WTC11 (cell line): ENCODE measurements around the gene DMWD. TPM values are rescaled to one million over a fixed set of nuclear protein-coding genes. Genes with fewer than 3 reads are reported as not detected.

Source experiments
- ATAC-seq: fragments of 200-7000 bp; cut with Tn5 transposase; 2 replicates; pipeline ENCODE4 v1.10.0; 2021; ENCODE audit warnings: mild to moderate bottlenecking, moderate library complexity
- CTCF ChIA-PET: fragments of 300-600 bp; sonication (Branson Sonifier 250); formaldehyde crosslinking; loops from one replicate; lab custom pipeline; 2021; ENCODE audit warnings: antibody characterized with exemption; lab: Charles Lee
- POLR2A ChIA-PET: fragments of 350-600 bp; sonication (Branson Sonifier 250); formaldehyde crosslinking; loops from one replicate; lab custom pipeline; 2021; ENCODE audit warnings: antibody characterized with exemption; lab: Charles Lee
- DNase-seq: peaks from one replicate; pipeline ENCODE4 v3.0.0; 2021; ENCODE audit warnings: low spot score
- H3K27ac Mint-ChIP-seq: 2 replicates; pipeline ENCODE4 v1.8.0; 2021; ENCODE audit warnings: mixed read lengths
- H3K27me3 Mint-ChIP-seq: 2 replicates; pipeline ENCODE4 v1.8.0; 2021; ENCODE audit warnings: low read depth, mild to moderate bottlenecking, moderate library complexity, mixed read lengths
- H3K36me3 Mint-ChIP-seq: 2 replicates; pipeline ENCODE4 v1.8.0; 2021; ENCODE audit warnings: mixed read lengths
- H3K4me1 Mint-ChIP-seq: 2 replicates; pipeline ENCODE4 v1.8.0; 2022; ENCODE audit warnings: mixed read lengths
- H3K4me3 Mint-ChIP-seq: 2 replicates; pipeline ENCODE4 v1.8.0; 2021; ENCODE audit warnings: mild to moderate bottlenecking, moderate library complexity, mixed read lengths
- H3K9me3 Mint-ChIP-seq: 2 replicates; pipeline ENCODE4 v1.8.0; 2021; ENCODE audit warnings: mixed read lengths
- ATF3 ChIP-seq: sonication (generic); formaldehyde crosslinking; conservative IDR thresholded peaks from 2 replicates; pipeline ENCODE4 v1.8.1; 2022; ENCODE audit warnings: mild to moderate bottlenecking, missing genetic modification reagents
- CREM ChIP-seq: sonication (generic); formaldehyde crosslinking; IDR thresholded peaks from 2 replicates; pipeline ENCODE4 v1.8.1; 2022; ENCODE audit warnings: mild to moderate bottlenecking, missing genetic modification reagents, moderate library complexity
- E2F4 ChIP-seq: sonication (generic); formaldehyde crosslinking; IDR thresholded peaks from 2 replicates; pipeline ENCODE4 v1.8.1; 2022; ENCODE audit warnings: low read depth, mild to moderate bottlenecking, moderate library complexity, missing genetic modification reagents, borderline replicate concordance
- FOXJ3 ChIP-seq: sonication (generic); formaldehyde crosslinking; IDR thresholded peaks from 2 replicates; pipeline ENCODE4 v1.9.0; 2021; ENCODE audit warnings: missing genetic modification reagents, mild to moderate bottlenecking, borderline replicate concordance
- FOXK1 ChIP-seq: sonication (generic); formaldehyde crosslinking; IDR thresholded peaks from 2 replicates; pipeline ENCODE4 v1.8.0; 2022; ENCODE audit warnings: mild to moderate bottlenecking, moderate library complexity, missing genetic modification reagents
- FOXP4 ChIP-seq: sonication (generic); formaldehyde crosslinking; IDR thresholded peaks from 2 replicates; pipeline ENCODE4 v1.8.0; 2022; ENCODE audit warnings: mild to moderate bottlenecking, missing genetic modification reagents
- GTF2I ChIP-seq: fragments of 250-450 bp; sonication (Bioruptor Pico); conservative IDR thresholded peaks from 2 replicates; pipeline ENCODE4 v1.4.0; 2021; ENCODE audit warnings: mild to moderate bottlenecking
- IRF2 ChIP-seq: sonication (generic); formaldehyde crosslinking; IDR thresholded peaks from 2 replicates; pipeline ENCODE4 v1.8.0; 2022; ENCODE audit warnings: low read depth, missing genetic modification reagents, borderline replicate concordance
- JAZF1 ChIP-seq: fragments of 250-450 bp; sonication (Bioruptor Pico); IDR thresholded peaks from 2 replicates; pipeline ENCODE4 v1.9.0; 2021; ENCODE audit warnings: moderate library complexity, mild to moderate bottlenecking, inconsistent platforms
- NFATC4 ChIP-seq: fragments of 250-450 bp; sonication (Bioruptor Pico); IDR thresholded peaks from 2 replicates; pipeline ENCODE4 v1.9.0; 2021; ENCODE audit warnings: mild to moderate bottlenecking
- NFYB ChIP-seq: sonication (generic); formaldehyde crosslinking; conservative IDR thresholded peaks from 2 replicates; pipeline ENCODE4 v1.8.0; 2022; ENCODE audit warnings: low read depth, missing genetic modification reagents
- NR1H2 ChIP-seq: sonication (generic); formaldehyde crosslinking; IDR thresholded peaks from 2 replicates; pipeline ENCODE4 v1.9.0; 2021; ENCODE audit warnings: mild to moderate bottlenecking, moderate library complexity, missing genetic modification reagents
- SOX15 ChIP-seq: fragments of 250-450 bp; sonication (Bioruptor Pico); IDR thresholded peaks from 2 replicates; pipeline ENCODE4 v1.9.0; 2021; ENCODE audit warnings: mild to moderate bottlenecking
- ZMAT4 ChIP-seq: fragments of 250-450 bp; sonication (Bioruptor Pico); IDR thresholded peaks from 2 replicates; pipeline ENCODE4 v1.9.0; 2021; ENCODE audit warnings: mild to moderate bottlenecking
- ZNF138 ChIP-seq: sonication (generic); formaldehyde crosslinking; conservative IDR thresholded peaks from 2 replicates; pipeline ENCODE4 v1.8.1; 2022; ENCODE audit warnings: mild to moderate bottlenecking, moderate library complexity, missing genetic modification reagents
- ZNF396 ChIP-seq: fragments of 250-450 bp; sonication (Bioruptor Pico); IDR thresholded peaks from 2 replicates; pipeline ENCODE4 v1.8.0; 2021; ENCODE audit warnings: mild to moderate bottlenecking, moderate library complexity, borderline replicate concordance
- ZNF423 ChIP-seq: fragments of 250-450 bp; sonication (Bioruptor Pico); IDR thresholded peaks from 2 replicates; pipeline ENCODE4 v2.1.2; 2022; ENCODE audit warnings: mild to moderate bottlenecking, moderate library complexity
- ZNF671 ChIP-seq: fragments of 250-450 bp; sonication (Bioruptor Pico); IDR thresholded peaks from 2 replicates; pipeline ENCODE4 v1.8.0; 2021; ENCODE audit warnings: mild to moderate bottlenecking
- total RNA-seq: library from RNA; stranded (reverse); gene quantifications from 3 replicates; pipeline ENCODE4 v1.2.3, GENCODE V29; 2021
- TF ChIP-seq, protein P1 (sequence below): fragments of 250-450 bp; sonication (Bioruptor Pico); conservative IDR thresholded peaks from 2 replicates; pipeline ENCODE4 v1.9.0; 2021; ENCODE audit warnings: mild to moderate bottlenecking
- TF ChIP-seq, protein P2 (sequence below): sonication (generic); formaldehyde crosslinking; IDR thresholded peaks from 2 replicates; pipeline ENCODE4 v1.8.1; 2023; ENCODE audit warnings: mild to moderate bottlenecking, missing genetic modification reagents, moderate library complexity
- TF ChIP-seq, protein P3 (sequence below): fragments of 250-450 bp; sonication (Bioruptor Pico); IDR thresholded peaks from 2 replicates; pipeline ENCODE4 v1.9.0; 2021; ENCODE audit warnings: moderate library complexity, mild to moderate bottlenecking, inconsistent platforms, borderline replicate concordance

DMWD gene
- total RNA-seq, 1 experiment from 2014 or later = 60.7 TPM

DNA sequence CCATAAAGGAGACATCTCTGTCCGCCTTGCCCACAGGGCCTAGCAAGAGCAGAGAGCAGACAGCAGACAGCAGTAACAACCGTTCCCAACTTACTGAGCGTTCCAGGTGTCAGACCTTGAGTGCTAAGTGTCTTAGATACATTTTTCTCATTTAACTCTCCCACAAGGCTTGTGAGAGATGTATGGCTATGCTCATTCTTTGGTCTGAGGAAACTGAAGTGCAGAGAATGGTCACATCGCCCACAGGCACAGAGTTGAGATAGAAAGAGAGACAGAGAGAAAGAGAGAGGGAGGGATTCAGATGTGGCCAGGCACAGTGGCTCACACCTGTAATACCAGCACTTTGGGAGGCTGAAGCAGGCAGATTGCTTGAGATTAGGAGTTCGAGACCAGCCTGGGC, 45.1 kb downstream of the DMWD start:
- Mint-ChIP-seq H3K27ac (no peak overlapping the region), H3K4me3 (no peak overlapping the region), H3K4me1 (no peaks in the 10 kb centered on the region), H3K27me3 (peaks cover 23% of the 10 kb centered on the region), H3K9me3 (no peaks in the 10 kb centered on the region), H3K36me3 (no peaks in the 10 kb centered on the region)
- ChIA-PET POLR2A (no interaction called here), CTCF (no interaction called here)
- ATAC-seq = no peak
- no peak for TF ChIP-seq ATF3
- TF ChIP-seq NR1H2 (CRISPR knock-in tag) = no peak
- no peak for TF ChIP-seq FOXP4 (CRISPR knock-in tag)
- no peak for TF ChIP-seq ZNF396 (CRISPR knock-in tag)
- no peak for TF ChIP-seq FOXJ3 (CRISPR knock-in tag)
- TF ChIP-seq GTF2I (CRISPR knock-in tag) = no peak
- TF ChIP-seq ZNF671 = no peak
- TF ChIP-seq NFYB (CRISPR knock-in tag) = no peak
- TF ChIP-seq CREM (CRISPR knock-in tag) = no peak
- TF ChIP-seq SOX15 (CRISPR knock-in tag) = no peak
- no peak for TF ChIP-seq E2F4
- no peak for TF ChIP-seq ZMAT4 (CRISPR knock-in tag)
- TF ChIP-seq, protein P1, sequence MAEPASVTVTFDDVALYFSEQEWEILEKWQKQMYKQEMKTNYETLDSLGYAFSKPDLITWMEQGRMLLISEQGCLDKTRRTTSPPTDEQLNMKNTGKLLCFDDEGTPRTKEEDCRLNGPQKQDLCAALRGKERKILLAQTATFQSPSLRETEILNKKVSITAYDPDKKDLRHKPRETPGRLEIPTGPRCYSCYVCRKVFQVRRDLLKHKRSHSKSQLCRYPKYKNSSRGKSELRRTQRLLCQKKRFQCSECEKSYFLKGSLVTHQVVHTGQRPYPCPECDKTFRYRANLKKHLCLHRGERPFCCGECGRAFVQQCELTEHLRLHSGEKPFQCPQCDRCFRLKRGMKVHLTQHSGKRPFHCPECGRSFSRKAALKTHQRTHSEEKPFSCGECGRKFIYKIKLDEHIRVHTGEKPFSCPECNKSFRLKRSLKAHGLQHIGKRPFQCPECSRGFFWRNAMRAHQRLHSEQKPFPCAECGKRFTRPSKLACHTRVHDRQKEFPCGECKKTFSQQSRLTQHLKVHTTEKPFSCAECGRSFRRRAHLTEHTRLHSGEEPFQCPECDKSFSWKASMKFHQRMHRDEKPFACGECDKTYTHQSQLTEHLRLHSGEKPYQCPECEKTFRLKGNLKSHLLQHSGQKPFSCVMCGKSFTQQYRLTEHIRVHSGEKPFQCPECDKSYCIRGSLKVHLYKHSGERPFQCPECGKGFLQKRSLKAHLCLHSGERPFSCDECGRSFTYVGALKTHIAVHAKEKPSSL = no peak
- DNase-seq = no peak

DNA sequence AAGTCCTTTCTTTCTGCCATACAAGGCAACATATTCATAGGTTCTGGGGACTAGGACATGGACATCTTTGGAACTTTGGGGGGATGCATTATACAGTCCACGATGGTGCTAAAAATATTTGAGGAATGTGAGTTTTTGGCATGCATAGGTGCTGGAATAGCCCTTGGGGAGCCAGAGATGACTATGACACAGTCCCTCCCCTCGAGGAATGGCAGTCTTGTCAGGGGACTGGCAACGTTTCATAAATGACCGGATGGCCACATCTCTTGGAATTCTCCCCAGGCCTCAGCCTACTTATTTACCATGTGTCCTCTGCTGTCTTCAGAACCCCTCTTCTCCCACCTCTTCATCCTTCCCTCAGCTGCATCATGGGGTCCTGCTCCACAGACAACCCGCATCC, 45.8 kb downstream of the DMWD start:
- ATAC-seq (no peak), DNase-seq (no peak)
- ChIA-PET POLR2A (no interaction called here), CTCF (no interaction called here)
- Mint-ChIP-seq H3K4me3 (no peak overlapping the region), H3K9me3 (no peaks in the 10 kb centered on the region), H3K36me3 (no peaks in the 10 kb centered on the region), H3K27ac (no peak overlapping the region), H3K4me1 (no peaks in the 10 kb centered on the region), H3K27me3 (peaks cover 26% of the 10 kb centered on the region)
- TF ChIP-seq ZNF423 (CRISPR knock-in tag) (no peak), GTF2I (CRISPR knock-in tag) (no peak), FOXK1 (CRISPR knock-in tag) (no peak), NFYB (CRISPR knock-in tag) (no peak), JAZF1 (CRISPR knock-in tag) (no peak), IRF2 (CRISPR knock-in tag) (no peak), ZNF138 (no peak), NFATC4 (no peak)
- TF ChIP-seq, protein P2, sequence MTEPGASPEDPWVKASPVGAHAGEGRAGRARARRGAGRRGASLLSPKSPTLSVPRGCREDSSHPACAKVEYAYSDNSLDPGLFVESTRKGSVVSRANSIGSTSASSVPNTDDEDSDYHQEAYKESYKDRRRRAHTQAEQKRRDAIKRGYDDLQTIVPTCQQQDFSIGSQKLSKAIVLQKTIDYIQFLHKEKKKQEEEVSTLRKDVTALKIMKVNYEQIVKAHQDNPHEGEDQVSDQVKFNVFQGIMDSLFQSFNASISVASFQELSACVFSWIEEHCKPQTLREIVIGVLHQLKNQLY = no peak
- TF ChIP-seq, protein P3, sequence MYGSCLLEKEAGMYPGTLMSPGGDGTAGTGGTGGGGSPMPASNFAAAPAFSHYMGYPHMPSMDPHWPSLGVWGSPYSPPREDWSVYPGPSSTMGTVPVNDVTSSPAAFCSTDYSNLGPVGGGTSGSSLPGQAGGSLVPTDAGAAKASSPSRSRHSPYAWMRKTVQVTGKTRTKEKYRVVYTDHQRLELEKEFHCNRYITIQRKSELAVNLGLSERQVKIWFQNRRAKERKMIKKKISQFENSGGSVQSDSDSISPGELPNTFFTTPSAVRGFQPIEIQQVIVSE (CRISPR knock-in tag) = no peak
